ENCODE results near the gene DIO1.

Gene DIO1

GRCh38 chr1:53943490-53944043 lies 49.6 kb downstream of the DIO1 start:
- DNase-seq: no peak

- DNase-seq: no peak
Measured at GRCh38 chr1:53944469-53945182, 50.6 kb downstream of the DIO1 start.

GRCh38 chr1:53945183-53945432 lies 51.1 kb downstream of the DIO1 start:
- DNase-seq: no peak

GRCh38 chr1:53945433-53946251 lies 51.7 kb downstream of the DIO1 start, which contains the start of gene IFT25:
TSS of gene IFT25 (minus strand) at chr1:53945699. CDS start at chr1:53940082, 5,617 bp downstream.
- DNase-seq: peak; percentile 89

GRCh38 chr1:53946252-53947171 lies 52.5 kb downstream of the DIO1 start, which contains the start of gene LRRC42:
TSS of gene LRRC42 (plus strand) at chr1:53946350. CDS start at chr1:53952000, 5,650 bp downstream.
- DNase-seq: no peak

GRCh38 chr1:53947172-53947907 lies 53.4 kb downstream of the DIO1 start:
- DNase-seq: no peak

GRCh38 chr1:53948291-53948690 lies 54.3 kb downstream of the DIO1 start:
- DNase-seq: no peak

- peak; percentile 10 for DNase-seq
Measured at GRCh38 chr1:53949023-53949990, 55.3 kb downstream of the DIO1 start.

GRCh38 chr1:53951697-53952096 lies 57.7 kb downstream of the DIO1 start:
- DNase-seq: no peak

GRCh38 chr1:53954128-53954527 lies 60.1 kb downstream of the DIO1 start:
- no peak for DNase-seq

- DNase-seq: no peak
Measured at GRCh38 chr1:53956308-53957168, 62.6 kb downstream of the DIO1 start.

GRCh38 chr1:53957194-53957818 lies 63.3 kb downstream of the DIO1 start:
- DNase-seq: peak; percentile 58

- peak; percentile 43 for DNase-seq
Measured at GRCh38 chr1:53959664-53960250, 65.8 kb downstream of the DIO1 start.

All from kidney glomerular epithelial cell (primary cell).